NCI-H1105 treated with DMSO at 0.1 percent for 48 hours (cell line): ENCODE data around the gene MAGI2.
A peak's percentile ranks its signal among the peaks of the same experiment; 100 is the strongest.
"Not testable (repeated sequence)": the region's sequence is repeated elsewhere in the genome, so short reads cannot be mapped to it uniquely, and the experiment has no call there.

ENCODE experiments used
- DNase-seq: peaks from one replicate; lab custom pipeline; 2025; lab: John Stamatoyannopoulos, UW

MAGI2 gene

GRCh38 chr7:79050603-79051002, 402.9 kb downstream of the MAGI2 start:
- peak; percentile 31 for DNase-seq

GRCh38 chr7:79046061-79046460, 407.4 kb downstream of the MAGI2 start:
- DNase-seq, result no peak

GRCh38 chr7:79037001-79037400, 416.5 kb downstream of the MAGI2 start:
- no peak for DNase-seq

- no peak for DNase-seq
These were observed 417.1 kb downstream of the MAGI2 start for GRCh38 chr7:79036356-79036755.

GRCh38 chr7:79035858-79036257, 417.6 kb downstream of the MAGI2 start:
- DNase-seq, result no peak

GRCh38 chr7:79034730-79035129, 418.7 kb downstream of the MAGI2 start:
- peak; percentile 89 for DNase-seq

GRCh38 chr7:79019711-79020110, 433.8 kb downstream of the MAGI2 start:
- DNase-seq, result not testable (repeated sequence)

- no peak for DNase-seq
These were observed 441.5 kb downstream of the MAGI2 start for GRCh38 chr7:79011921-79012320.

GRCh38 chr7:79009647-79010046, 443.8 kb downstream of the MAGI2 start:
- DNase-seq, result no peak

GRCh38 chr7:79008786-79009185, 444.7 kb downstream of the MAGI2 start:
- DNase-seq, result peak; percentile 20

- no peak for DNase-seq
These were observed 457.5 kb downstream of the MAGI2 start for GRCh38 chr7:78996013-78996412.

GRCh38 chr7:78993341-78993740, 460.1 kb downstream of the MAGI2 start:
- no peak for DNase-seq

GRCh38 chr7:78985509-78985908, 468.0 kb downstream of the MAGI2 start:
- no peak for DNase-seq

- DNase-seq, result no peak
These were observed 470.0 kb downstream of the MAGI2 start for GRCh38 chr7:78983483-78983882.

- DNase-seq, result no peak
These were observed 483.0 kb downstream of the MAGI2 start for GRCh38 chr7:78970440-78970916.

- DNase-seq, result no peak
These were observed 484.5 kb downstream of the MAGI2 start for GRCh38 chr7:78968951-78969350.

- DNase-seq, result not testable (repeated sequence)
These were observed 485.9 kb downstream of the MAGI2 start for GRCh38 chr7:78967561-78967960.

- no peak for DNase-seq
These were observed 486.4 kb downstream of the MAGI2 start for GRCh38 chr7:78967046-78967445.

- no peak for DNase-seq
These were observed 494.0 kb downstream of the MAGI2 start for GRCh38 chr7:78959477-78959876.

GRCh38 chr7:78955329-78955728, 498.1 kb downstream of the MAGI2 start:
- no peak for DNase-seq

- DNase-seq, result no peak
These were observed 499.6 kb downstream of the MAGI2 start for GRCh38 chr7:78953726-78954363.

GRCh38 chr7:78953090-78953489, 500.4 kb downstream of the MAGI2 start:
- DNase-seq, result no peak

GRCh38 chr7:78939669-78940068, 513.8 kb downstream of the MAGI2 start:
- no peak for DNase-seq

GRCh38 chr7:78924581-78924980, 528.9 kb downstream of the MAGI2 start:
- peak; percentile 17 for DNase-seq
